Suprapubic skin (tissue), 4 donors: Measurements from ENCODE around the gene CD4.

ENCODE experiments used
- CTCF ChIP-seq, 2 donors: fragments of 200-600 bp in 1 of 2; fragments of 450-650 bp in 1 of 2; sonication (generic) in 1 of 2; IDR thresholded peaks; one replicate each; pipeline ENCODE4 v1.5.1; 2016 to 2019; ENCODE audit warnings: antibody characterized with exemption in 2 of 2, mild to moderate bottlenecking in 1 of 2, moderate library complexity in 1 of 2
- POLR2A ChIP-seq, 2 donors: fragments of 450-650 bp; IDR thresholded peaks; one replicate each; pipeline ENCODE4 v1.6.1; 2017; ENCODE audit warnings: antibody characterized with exemption in 2 of 2, mild to moderate bottlenecking in 2 of 2, moderate library complexity in 2 of 2
- POLR2AphosphoS5 ChIP-seq, 3 donors: sonication (generic); formaldehyde crosslinking; IDR thresholded peaks; one replicate each; pipeline ENCODE4 v1.6.1; 2017; ENCODE audit warnings: antibody characterized with exemption in 3 of 3

DNA sequence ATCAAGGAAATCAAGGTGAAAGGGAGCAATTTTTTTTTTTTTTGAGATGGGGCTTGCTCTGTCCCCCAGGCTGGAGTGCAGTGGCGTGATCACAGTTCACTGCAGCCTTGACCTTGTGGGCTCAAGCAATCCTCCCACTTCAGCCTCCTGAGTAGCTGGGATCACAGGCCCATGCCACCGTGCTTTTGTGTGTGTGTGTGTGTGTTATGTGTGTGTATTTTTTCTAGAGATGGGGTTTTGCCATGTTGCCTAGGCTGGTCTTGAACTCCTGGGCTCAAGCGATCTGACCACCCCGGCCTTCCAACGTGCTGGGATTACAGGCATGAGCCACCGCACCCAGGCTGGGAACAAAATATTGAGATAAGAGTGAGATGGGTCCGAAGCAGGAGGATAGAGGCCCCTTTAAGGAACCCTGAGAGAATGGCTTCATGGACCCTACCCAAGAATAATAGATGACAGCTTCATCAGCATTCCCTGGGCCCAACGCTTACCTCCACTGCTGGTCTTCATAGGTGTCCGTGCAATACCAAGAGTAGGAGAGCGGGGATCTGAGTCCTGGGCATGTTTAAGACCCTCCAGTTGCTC, 60.7 kb downstream of the CD4 start:
- TF ChIP-seq CTCF (IDR thresholded peaks at IDR 0.05) (no peak), POLR2AphosphoS5 (IDR thresholded peaks at IDR 0.05) (no peak), POLR2A (IDR thresholded peaks at IDR 0.05) (no peak)
